ENCODE results near the gene CLECL1. TPM values are rescaled to one million over a fixed set of nuclear protein-coding genes. Genes with fewer than 3 reads are reported as not detected.

CLECL1 gene
- total RNA-seq (2014; rRNA removed; shearing (Covaris generic)): 68.4 and 73.3 TPM in 2 replicates
- 106 and 114 TPM in 2 replicates for total RNA-seq (2022)
- percentile 99 among the genes with signal in this experiment for Bru-seq, nascent RNA
- BruChase-seq, experiment 1, labeled RNA remaining after a 6-hour chase: percentile 91 among the genes with signal in this experiment
- percentile 96 among the genes with signal in this experiment for BruChase-seq, experiment 2, labeled RNA remaining after a 2-hour chase
- long read RNA-seq, transcript CLECL1-203 (3 exons, 557 nt): minor isoform, 7 of 107 reads
- long read RNA-seq, transcript CLECL1-201 (2 exons, 670 nt): major isoform, 25 of 107 reads
- long read RNA-seq, partial matches to known transcripts: 5 of 107 reads
- long read RNA-seq, other reads (novel, unspliced or antisense): 70 of 107 reads

DNA sequence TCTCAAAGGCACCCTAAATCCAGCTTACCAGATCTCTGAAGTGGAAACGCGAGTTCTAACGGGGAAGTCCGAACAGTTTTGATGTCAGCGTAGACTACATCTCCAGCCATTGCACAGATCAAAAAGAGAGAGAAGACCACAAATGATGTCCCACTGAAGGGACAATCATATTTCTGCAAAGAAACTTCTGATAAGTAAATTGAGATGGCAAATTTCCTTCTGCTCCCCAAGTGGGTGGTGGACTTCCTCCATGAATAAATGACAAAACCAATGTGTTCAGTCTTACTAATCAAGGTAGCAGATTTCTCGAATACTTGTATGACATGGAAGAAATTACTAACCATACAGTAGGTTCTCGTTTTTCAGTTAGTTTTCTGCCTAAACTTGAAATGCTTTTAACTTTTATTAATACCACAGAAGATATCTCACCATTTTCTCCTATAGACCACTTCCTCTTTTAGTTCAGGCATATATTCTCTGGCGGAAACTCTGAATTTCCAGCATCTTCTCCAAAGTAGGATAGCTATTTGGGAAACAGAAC lies at the start of gene CLECL1:
TSS of gene CLECL1 (minus strand) at position 177 of the 541 bp plus-strand sequence.
- DNase-seq (ENCODE audit: low spot score): peak; percentile 66
- intact Hi-C loops (cut with micrococcal nuclease; ENCODE audit: unreplicated experiment): loop anchor here (1.0 to 10.0 kb wide), 2 partner anchors 8 to 1038 kb away; partner anchors contain the start of gene RIMKLB
- CTCF ChIA-PET (ENCODE audit: unreplicated experiment): interaction anchor here (0.8 kb wide), 1 partner anchor 15 kb away, joined by 3 read pairs; no protein-coding TSS in a partner anchor
- no peaks in the 10 kb centered on the region for H3K9me2 ChIP-seq (ENCODE audit: insufficient read depth, low read length)
- H3K36me3 ChIP-seq (ENCODE audit: insufficient read depth, low read length): peaks cover 14% of the 10 kb centered on the region
- TF ChIP-seq, protein P1, sequence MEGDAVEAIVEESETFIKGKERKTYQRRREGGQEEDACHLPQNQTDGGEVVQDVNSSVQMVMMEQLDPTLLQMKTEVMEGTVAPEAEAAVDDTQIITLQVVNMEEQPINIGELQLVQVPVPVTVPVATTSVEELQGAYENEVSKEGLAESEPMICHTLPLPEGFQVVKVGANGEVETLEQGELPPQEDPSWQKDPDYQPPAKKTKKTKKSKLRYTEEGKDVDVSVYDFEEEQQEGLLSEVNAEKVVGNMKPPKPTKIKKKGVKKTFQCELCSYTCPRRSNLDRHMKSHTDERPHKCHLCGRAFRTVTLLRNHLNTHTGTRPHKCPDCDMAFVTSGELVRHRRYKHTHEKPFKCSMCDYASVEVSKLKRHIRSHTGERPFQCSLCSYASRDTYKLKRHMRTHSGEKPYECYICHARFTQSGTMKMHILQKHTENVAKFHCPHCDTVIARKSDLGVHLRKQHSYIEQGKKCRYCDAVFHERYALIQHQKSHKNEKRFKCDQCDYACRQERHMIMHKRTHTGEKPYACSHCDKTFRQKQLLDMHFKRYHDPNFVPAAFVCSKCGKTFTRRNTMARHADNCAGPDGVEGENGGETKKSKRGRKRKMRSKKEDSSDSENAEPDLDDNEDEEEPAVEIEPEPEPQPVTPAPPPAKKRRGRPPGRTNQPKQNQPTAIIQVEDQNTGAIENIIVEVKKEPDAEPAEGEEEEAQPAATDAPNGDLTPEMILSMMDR (conservative IDR thresholded peaks at IDR 0.05; ENCODE audit: low read length): no peak
- TF ChIP-seq EZH2phosphoT487 (IDR thresholded peaks at IDR 0.05; ENCODE audit: borderline replicate concordance, low read depth, low read length): no peak
- POLR2A ChIA-PET: interaction anchor here (0.7 to 5.5 kb wide), 15 partner anchors 8 to 1904 kb away, joined by 3 to 98 read pairs (median 7); partner anchors contain the start of genes CD69 and CLEC2D
- BruUV-seq (replicated peaks): no TSS peak
- H3K27ac ChIP-seq (ENCODE audit: low read depth, low read length, poor library complexity, severe bottlenecking): peak within 1 kb of the TSS; percentile 99
- peaks cover 63% of the 10 kb centered on the region for H3K79me2 ChIP-seq (ENCODE audit: insufficient read depth, low read depth, low read length)
- peaks cover 77% of the 10 kb centered on the region for H3K4me1 ChIP-seq (ENCODE audit: insufficient read depth, low read length, poor library complexity, severe bottlenecking)
- peak within 1 kb of the TSS; percentile 16; the same call in 1 of the 2 replicates for H2AFZ ChIP-seq (ENCODE audit: low read length)
- H3K4me2 ChIP-seq (ENCODE audit: low read length): peak within 1 kb of the TSS; percentile 80
- peaks cover 7% of the 10 kb centered on the region; the same call in 1 of the 2 replicates for H3K9me3 ChIP-seq (ENCODE audit: low read length)
- no peaks in the 10 kb centered on the region for H4K20me1 ChIP-seq (ENCODE audit: insufficient read depth, low read length)
- peak within 1 kb of the TSS; percentile 78 for H3K4me3 ChIP-seq (ENCODE audit: low read depth, low read length, poor library complexity, severe bottlenecking)

DNA sequence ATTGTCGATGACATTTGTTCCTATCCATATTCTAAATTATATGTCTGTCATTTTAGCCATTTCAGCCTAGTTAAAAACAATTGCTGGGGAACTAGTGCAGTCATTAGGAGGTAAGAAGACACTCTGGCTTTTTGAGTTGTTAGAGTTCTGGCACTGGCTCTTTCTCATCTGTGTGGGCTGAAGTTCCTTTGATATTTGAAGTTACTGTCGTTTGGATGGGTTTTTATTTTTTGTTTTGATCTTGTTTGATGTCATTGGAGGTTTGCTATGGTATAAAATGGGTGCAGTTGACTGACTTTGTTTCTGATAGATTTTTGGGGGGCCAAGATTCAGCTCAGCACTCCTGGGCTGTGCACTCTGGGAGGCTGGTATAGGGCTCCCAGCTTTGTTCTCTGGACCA lies 48.5 kb upstream of the CLECL1 start:
- H2AFZ ChIP-seq (ENCODE audit: low read length): no peak overlapping the region
- H3K36me3 ChIP-seq (ENCODE audit: insufficient read depth, low read length): no peaks in the 10 kb centered on the region
- no peaks in the 10 kb centered on the region for H3K79me2 ChIP-seq (ENCODE audit: insufficient read depth, low read depth, low read length)
- POLR2A ChIA-PET: interaction anchor here (0.6 to 1.0 kb wide), 3 partner anchors 8 to 256 kb away, joined by 3 to 6 read pairs (median 4); no protein-coding TSS in a partner anchor
- no peak for DNase-seq (ENCODE audit: low spot score)
- H3K4me2 ChIP-seq (ENCODE audit: low read length): no peak overlapping the region
- H3K4me1 ChIP-seq (ENCODE audit: insufficient read depth, low read length, poor library complexity, severe bottlenecking): peaks cover 7% of the 10 kb centered on the region
- no peak for TF ChIP-seq EZH2phosphoT487 (IDR thresholded peaks at IDR 0.05; ENCODE audit: borderline replicate concordance, low read depth, low read length)
- TF ChIP-seq, protein P1 (conservative IDR thresholded peaks at IDR 0.05; ENCODE audit: low read length): no peak
- H3K9me3 ChIP-seq (ENCODE audit: low read length): no peaks in the 10 kb centered on the region
- BruUV-seq (replicated peaks): no TSS peak
- CTCF ChIA-PET (ENCODE audit: unreplicated experiment): no interaction called here
- no peaks in the 10 kb centered on the region for H3K9me2 ChIP-seq (ENCODE audit: insufficient read depth, low read length)
- no peak overlapping the region for H3K27ac ChIP-seq (ENCODE audit: low read depth, low read length, poor library complexity, severe bottlenecking)
- no peaks in the 10 kb centered on the region for H4K20me1 ChIP-seq (ENCODE audit: insufficient read depth, low read length)
- intact Hi-C loops (cut with micrococcal nuclease; ENCODE audit: unreplicated experiment): no loop called here
- H3K4me3 ChIP-seq (ENCODE audit: low read depth, low read length, poor library complexity, severe bottlenecking): no peak overlapping the region
